GM21360 (cell line): ENCODE measurements around the gene CSTPP1.
A peak's percentile ranks its signal among the peaks of the same experiment; 100 is the strongest.

ENCODE experiments used
- ATAC-seq: cut with Tn5 transposase; IDR thresholded peaks from one replicate; pipeline ENCODE4 v1.9.1; 2021; ENCODE audit warnings: mild to moderate bottlenecking, moderate library complexity; ENCODE audit not compliant: unreplicated experiment

CSTPP1 gene

GRCh38 chr11:47176328-47177228 lies 240.0 kb downstream of the CSTPP1 start, which contains the start of gene ARFGAP2:
Gene ARFGAP2, minus strand, starts transcription at chr11:47176879. Its CDS starts 26 bp downstream, at chr11:47176853.
- ATAC-seq: peak; percentile 79

- peak; percentile 44 for ATAC-seq
Measured at GRCh38 chr11:47177229-47177845, 240.8 kb downstream of the CSTPP1 start.

GRCh38 chr11:47177846-47178245 lies 241.3 kb downstream of the CSTPP1 start:
- ATAC-seq: no peak

GRCh38 chr11:47178316-47178715 lies 241.8 kb downstream of the CSTPP1 start:
- no peak for ATAC-seq

- ATAC-seq: no peak
Measured at GRCh38 chr11:47178737-47179654, 242.4 kb downstream of the CSTPP1 start.

- no peak for ATAC-seq
Measured at GRCh38 chr11:47179655-47179991, 243.1 kb downstream of the CSTPP1 start.

GRCh38 chr11:47180006-47180787 lies 243.6 kb downstream of the CSTPP1 start:
- ATAC-seq: no peak

GRCh38 chr11:47181271-47181670 lies 244.7 kb downstream of the CSTPP1 start:
- ATAC-seq: no peak

GRCh38 chr11:47182380-47182779 lies 245.8 kb downstream of the CSTPP1 start:
- ATAC-seq: no peak

- no peak for ATAC-seq
Measured at GRCh38 chr11:47183031-47183856, 246.7 kb downstream of the CSTPP1 start.

GRCh38 chr11:47183969-47184368 lies 247.4 kb downstream of the CSTPP1 start:
- no peak for ATAC-seq

- ATAC-seq: no peak
Measured at GRCh38 chr11:47184711-47185304, 248.2 kb downstream of the CSTPP1 start.

- peak; percentile 7 for ATAC-seq
Measured at GRCh38 chr11:47185305-47186075, 248.9 kb downstream of the CSTPP1 start.

- peak; percentile 53 for ATAC-seq
Measured at GRCh38 chr11:47186076-47186699, 249.6 kb downstream of the CSTPP1 start, which contains the start of gene PACSIN3. Gene PACSIN3, minus strand, starts transcription at chr11:47186434. Its CDS starts 3,707 bp downstream, at chr11:47182727.

GRCh38 chr11:47186700-47187695 lies 250.4 kb downstream of the CSTPP1 start:
- peak; percentile 19 for ATAC-seq

GRCh38 chr11:47187723-47188122 lies 251.2 kb downstream of the CSTPP1 start:
- ATAC-seq: no peak

- ATAC-seq: no peak
Measured at GRCh38 chr11:47188259-47188658, 251.7 kb downstream of the CSTPP1 start.
